GM19351 (cell line): ENCODE data around the gene LRP5.

Source experiments
- ATAC-seq: cut with Tn5 transposase; IDR thresholded peaks from one replicate; pipeline ENCODE4 v1.9.1; 2021; ENCODE audit warnings: mild to moderate bottlenecking, moderate library complexity; ENCODE audit not compliant: unreplicated experiment

The LRP5 gene

GRCh38 chr11:68345776-68346461 lies 33.5 kb downstream of the LRP5 start:
- ATAC-seq = no peak

GRCh38 chr11:68346462-68346790 lies 34.0 kb downstream of the LRP5 start:
- ATAC-seq = no peak

- no peak for ATAC-seq
Measured at GRCh38 chr11:68347345-68347744, 35.0 kb downstream of the LRP5 start.

GRCh38 chr11:68347841-68348240 lies 35.5 kb downstream of the LRP5 start:
- ATAC-seq = no peak

GRCh38 chr11:68349461-68350249 lies 37.3 kb downstream of the LRP5 start:
- no peak for ATAC-seq

GRCh38 chr11:68350759-68351449 lies 38.5 kb downstream of the LRP5 start:
- no peak for ATAC-seq

GRCh38 chr11:68351450-68352275 lies 39.3 kb downstream of the LRP5 start:
- no peak for ATAC-seq

- no peak for ATAC-seq
Measured at GRCh38 chr11:68352591-68352990, 40.2 kb downstream of the LRP5 start.

- ATAC-seq = no peak
Measured at GRCh38 chr11:68353118-68353517, 40.7 kb downstream of the LRP5 start.

GRCh38 chr11:68353669-68354068 lies 41.3 kb downstream of the LRP5 start:
- no peak for ATAC-seq

GRCh38 chr11:68354148-68354872 lies 41.9 kb downstream of the LRP5 start:
- ATAC-seq = no peak

- ATAC-seq = no peak
Measured at GRCh38 chr11:68355471-68355870, 43.1 kb downstream of the LRP5 start.

- ATAC-seq = no peak
Measured at GRCh38 chr11:68357568-68357967, 45.2 kb downstream of the LRP5 start.

- ATAC-seq = no peak
Measured at GRCh38 chr11:68358416-68358815, 46.0 kb downstream of the LRP5 start.

GRCh38 chr11:68361702-68362101 lies 49.3 kb downstream of the LRP5 start:
- ATAC-seq = no peak

- no peak for ATAC-seq
Measured at GRCh38 chr11:68362801-68363379, 50.5 kb downstream of the LRP5 start.

GRCh38 chr11:68363776-68364175 lies 51.4 kb downstream of the LRP5 start:
- no peak for ATAC-seq

- no peak for ATAC-seq
Measured at GRCh38 chr11:68364581-68364980, 52.2 kb downstream of the LRP5 start.

- no peak for ATAC-seq
Measured at GRCh38 chr11:68365943-68366435, 53.6 kb downstream of the LRP5 start.

- no peak for ATAC-seq
Measured at GRCh38 chr11:68367252-68367651, 54.9 kb downstream of the LRP5 start.
